ENCODE measurements around the gene COLGALT1. TPM values are rescaled to one million over a fixed set of nuclear protein-coding genes. Genes with fewer than 3 reads are reported as not detected.
A peak's percentile ranks its signal among the peaks of the same experiment; 100 is the strongest.

COLGALT1 gene
- total and polyA plus RNA-seq, 9 of the 15 experiments (the other 6 are each of a cell fraction or from before 2014, with no cell fraction given): 4.9 to 119 (median 82.6) TPM

- TF ChIP-seq RBM17 (IDR thresholded peaks at IDR 0.05; ENCODE audit: borderline replicate concordance, low read depth, low read length): no peak
- no peak for TF ChIP-seq KAT8 (IDR thresholded peaks at IDR 0.05; ENCODE audit: low read depth)
- TF ChIP-seq ZNF699 (CRISPR knock-in tag; IDR thresholded peaks at IDR 0.05; ENCODE audit: insufficient replicate concordance): no peak
- TF ChIP-seq ATF2 (CRISPR knock-in tag; IDR thresholded peaks at IDR 0.05): no peak; the same call in 1 of the 2 replicates
- TF ChIP-seq CREM (IDR thresholded peaks at IDR 0.05; ENCODE audit: low read depth): peak; percentile 90
- TF ChIP-seq ZNF707 (CRISPR knock-in tag; conservative IDR thresholded peaks at IDR 0.05): no peak
- TF ChIP-seq POLR2H (tag; IDR thresholded peaks at IDR 0.05; ENCODE audit: low read depth): no peak
- 0 out of 2 replicates have a peak, but pooled peaks have one; percentile 37 for TF ChIP-seq CREB3 (tag; conservative IDR thresholded peaks at IDR 0.05; ENCODE audit: low read depth)
- no peak for TF ChIP-seq HNRNPH1 (optimal IDR thresholded peaks at IDR 0.05; ENCODE audit: low read depth, low read length)
- no peak for TF ChIP-seq GTF2A2 (tag; IDR thresholded peaks at IDR 0.05)
- TF ChIP-seq TCF7 (IDR thresholded peaks at IDR 0.05; ENCODE audit: borderline replicate concordance): no peak
- peak; percentile 57 for TF ChIP-seq JUND (IDR thresholded peaks at IDR 0.05; ENCODE audit: borderline replicate concordance, low read depth, low read length)
- TF ChIP-seq JUND (tag; IDR thresholded peaks at IDR 0.05; ENCODE audit: borderline replicate concordance, low read depth, low read length): peak; percentile 48; the same call in 1 of the 3 replicates
Measured at GRCh38 chr19:17605761-17606589, 50.5 kb downstream of the COLGALT1 start (continued).

Measured in K562 (cell line).